ENCODE data around the gene PROKR1.

PROKR1 gene

DNA sequence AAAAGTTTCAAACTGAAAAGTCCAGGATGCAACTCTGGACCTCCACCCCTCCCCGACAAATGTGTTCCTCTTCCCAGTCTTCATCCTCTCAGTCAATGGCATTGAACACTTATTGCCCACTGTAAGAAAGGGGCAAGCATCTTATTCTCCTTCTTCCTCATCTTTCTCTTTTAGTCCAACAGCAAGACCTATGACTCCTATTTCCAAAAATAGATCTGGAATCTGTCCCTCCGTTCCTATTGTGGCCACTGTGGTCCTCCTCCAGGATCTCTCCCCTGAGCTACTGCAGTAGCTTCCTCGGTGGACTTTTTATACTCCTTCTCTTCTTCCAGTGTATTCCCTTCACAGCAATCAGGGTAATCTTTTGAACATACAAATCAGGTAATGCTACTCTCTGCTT, 63.3 kb downstream of the PROKR1 start:
- DNase-seq, result no peak

All from effector CD4-positive, alpha-beta T cell (primary cell).